SKM-1 (cell line): Measurements from ENCODE around the gene UCK2.
"Not testable (repeated sequence)": the region's sequence is repeated elsewhere in the genome, so short reads cannot be mapped to it uniquely, and the experiment has no call there.

ENCODE experiments used
- DNase-seq: peaks from one replicate; lab custom pipeline; 2025; ENCODE audit not compliant: unreplicated experiment; lab: John Stamatoyannopoulos, UW

Gene UCK2

DNA sequence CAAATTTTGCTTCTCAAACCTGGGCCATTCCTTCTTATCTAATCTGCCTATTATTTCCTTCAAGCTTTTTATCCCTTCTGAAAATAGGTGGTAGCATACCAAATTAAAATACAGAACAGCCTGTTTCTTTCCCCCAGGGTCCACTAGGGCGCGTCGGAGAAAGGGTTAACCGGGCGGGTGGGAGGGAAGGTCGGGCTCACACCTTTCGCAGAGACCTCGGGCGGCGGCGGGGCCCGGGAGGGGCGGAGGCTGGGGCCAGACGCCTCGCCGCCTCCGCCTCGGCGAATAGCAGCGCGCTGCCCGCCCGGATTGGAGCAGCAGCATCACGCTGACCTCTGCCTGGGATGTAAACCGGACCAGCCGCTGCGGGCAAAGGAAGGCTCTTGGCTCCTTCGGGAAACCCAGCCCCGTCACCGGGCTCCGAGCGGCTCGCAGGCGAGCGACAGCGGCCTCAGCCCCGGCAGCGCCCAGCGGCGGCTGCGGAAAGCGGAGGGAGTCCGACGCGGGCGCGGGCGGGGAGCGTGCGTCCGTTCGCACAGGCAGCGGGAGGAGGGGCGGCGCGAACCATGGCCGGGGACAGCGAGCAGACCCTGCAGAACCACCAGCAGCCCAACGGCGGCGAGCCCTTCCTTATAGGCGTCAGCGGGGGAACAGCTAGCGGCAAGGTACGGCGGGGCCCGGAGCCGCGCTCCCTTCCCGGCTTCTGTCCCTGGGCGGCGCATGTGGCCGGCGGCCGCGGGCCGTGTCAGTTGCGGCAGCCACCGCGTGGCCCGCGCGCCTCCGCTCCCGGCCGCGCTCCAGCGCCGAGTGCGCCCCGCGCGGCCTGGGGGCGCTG lies at the start of gene UCK2:
TSS of gene UCK2 (plus strand) at position 347 of the 835 bp plus-strand sequence. CDS start at position 567, 220 bp downstream.
- peak; percentile 86 for DNase-seq

DNA sequence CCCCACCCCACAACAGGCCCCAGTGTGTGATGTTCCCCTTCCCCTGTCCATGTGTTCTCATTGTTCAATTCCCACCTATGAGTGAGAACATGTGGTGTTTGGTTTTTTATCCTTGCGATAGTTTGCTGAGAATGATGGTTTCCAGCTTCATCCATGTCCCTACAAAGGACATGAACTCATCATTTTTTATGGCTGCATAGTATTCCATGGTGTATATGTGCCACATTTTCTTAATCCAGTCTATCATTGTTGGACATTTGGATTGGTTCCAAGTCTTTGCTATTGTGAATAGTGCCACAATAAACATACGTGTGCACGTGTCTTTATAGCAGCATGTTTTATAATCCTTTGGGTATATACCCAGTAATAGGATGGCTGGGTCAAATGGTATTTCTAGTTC lies 49.2 kb upstream of the UCK2 start:
- not testable (repeated sequence) for DNase-seq

DNA sequence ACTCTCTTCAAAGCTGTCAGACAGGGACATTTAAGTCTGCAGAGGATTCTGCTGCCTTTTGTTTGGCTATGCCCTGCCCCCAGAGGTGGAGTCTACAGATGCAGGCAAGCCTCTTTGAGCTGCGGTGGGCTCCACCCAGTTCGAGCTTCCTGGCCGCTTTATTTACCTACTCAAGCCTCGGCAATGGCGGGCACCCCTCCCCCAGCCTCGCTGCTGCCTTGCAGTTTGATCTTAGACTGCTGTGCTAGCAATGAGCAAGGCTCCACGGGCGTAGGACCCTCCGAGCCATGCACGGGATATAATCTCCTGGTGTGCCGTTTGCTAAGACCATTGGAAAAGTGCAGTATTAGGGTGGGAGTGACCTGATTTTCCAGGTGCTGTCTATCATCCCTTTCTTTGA lies 43.9 kb upstream of the UCK2 start:
- DNase-seq: not testable (repeated sequence)

DNA sequence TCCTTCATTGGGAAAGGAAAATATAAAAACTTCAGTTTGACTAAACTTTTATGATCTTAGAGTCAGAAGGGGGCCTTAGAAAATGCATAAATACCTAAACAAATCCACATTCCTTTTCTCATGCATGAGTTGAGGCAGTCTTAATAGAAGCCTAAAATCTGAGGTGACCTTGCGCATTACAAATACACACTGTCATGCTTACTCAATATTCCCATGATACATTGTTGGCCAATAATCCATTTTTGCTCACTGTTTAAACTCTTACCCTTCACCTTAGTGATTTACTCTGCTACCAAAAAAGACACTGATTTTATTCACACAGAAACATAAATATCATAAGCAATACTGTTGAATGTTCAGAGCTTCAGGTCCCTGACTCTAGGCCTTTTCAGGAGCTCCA lies 39.7 kb upstream of the UCK2 start:
- DNase-seq: no peak

DNA sequence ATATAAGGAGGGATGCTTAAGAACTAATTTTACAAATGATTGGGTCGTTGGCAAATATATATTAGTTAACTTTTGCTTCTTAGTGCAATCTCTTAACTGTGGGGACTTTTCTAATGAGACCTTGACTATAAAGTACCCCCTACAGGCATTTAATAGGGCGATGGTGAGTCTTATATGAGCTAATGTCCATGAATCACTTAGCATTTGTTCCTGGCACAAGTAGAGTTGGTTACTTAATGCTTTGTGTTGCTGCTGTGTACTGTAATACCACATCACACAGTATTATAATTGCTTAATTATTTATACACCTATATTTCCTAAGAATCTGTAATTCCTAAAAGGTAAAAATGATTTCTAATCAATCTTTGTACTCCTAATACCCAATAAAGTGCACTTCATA lies 33.5 kb upstream of the UCK2 start:
- DNase-seq: no peak

DNA sequence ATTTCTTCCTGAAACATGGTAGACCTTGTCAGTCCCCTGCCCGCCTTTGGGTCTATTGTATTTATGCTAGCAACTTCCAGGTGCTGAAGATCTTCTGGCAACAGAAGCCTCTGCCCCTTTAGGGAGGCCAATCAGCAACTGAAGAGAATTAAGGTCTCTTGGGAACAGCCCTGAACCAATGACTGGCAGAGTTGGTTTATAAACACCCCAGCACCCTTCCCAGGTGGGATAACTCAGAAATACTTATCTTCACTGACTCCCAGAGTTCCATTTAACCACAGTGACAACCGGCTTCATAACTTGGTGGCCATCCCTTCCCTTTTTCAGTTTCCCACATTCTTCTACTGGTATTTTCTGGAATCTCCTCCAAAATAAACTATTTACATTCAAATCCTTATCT lies 31.5 kb upstream of the UCK2 start:
- no peak for DNase-seq

DNA sequence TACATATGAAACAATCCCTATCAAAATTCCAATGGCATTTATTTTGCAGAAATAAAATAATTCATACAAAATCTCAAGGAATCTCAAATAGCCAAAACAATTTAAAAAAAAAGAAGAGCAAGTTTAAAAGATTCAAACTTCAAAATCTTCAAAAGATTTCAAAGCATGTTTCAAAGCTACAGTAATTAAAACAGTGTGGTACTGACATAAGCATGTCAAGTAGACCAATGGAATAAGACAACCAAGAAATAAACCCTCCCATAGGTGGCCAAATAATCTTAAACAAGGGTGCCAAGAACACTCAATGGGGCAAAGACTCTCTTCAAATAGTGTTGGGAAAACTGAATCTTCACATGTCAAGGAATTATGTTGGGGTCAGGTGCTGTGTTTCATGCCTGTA lies 28.0 kb upstream of the UCK2 start:
- no peak for DNase-seq

DNA sequence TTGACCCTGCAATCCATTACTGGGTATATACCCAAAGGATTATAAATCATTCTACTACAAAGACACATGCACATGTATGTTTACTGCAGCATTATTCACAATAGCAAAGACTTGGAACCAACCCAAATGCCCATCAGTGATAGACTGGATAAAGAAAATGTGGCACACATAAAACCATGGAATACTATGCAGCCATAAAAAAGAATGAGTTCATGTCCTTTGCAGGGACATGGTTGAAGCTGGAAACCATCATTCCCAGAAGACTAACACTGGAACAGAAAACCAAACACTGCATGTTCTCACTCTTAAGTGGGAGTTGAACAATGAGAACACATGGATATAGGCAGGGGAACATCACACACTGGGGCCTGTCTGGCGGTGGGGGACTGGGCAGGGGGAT lies 22.9 kb upstream of the UCK2 start:
- not testable (repeated sequence) for DNase-seq

DNA sequence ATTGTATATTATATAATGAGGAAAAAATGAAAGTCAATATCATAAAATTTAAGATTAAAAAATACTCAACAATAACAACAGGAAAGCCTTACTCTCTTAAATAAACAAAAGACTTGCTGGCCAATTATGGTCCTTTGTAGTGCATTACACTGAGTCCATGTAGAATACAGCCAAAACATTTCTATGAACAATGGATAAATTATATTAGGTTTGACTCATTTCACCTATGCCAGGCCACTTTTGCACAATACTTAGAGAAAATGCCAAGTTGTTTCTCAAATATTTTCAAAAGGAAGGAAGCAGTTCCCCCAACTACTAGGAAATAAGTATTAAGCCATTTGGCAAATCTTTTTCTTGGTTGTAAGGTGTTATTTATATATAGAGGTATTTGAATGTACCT lies 19.8 kb upstream of the UCK2 start:
- DNase-seq: no peak

DNA sequence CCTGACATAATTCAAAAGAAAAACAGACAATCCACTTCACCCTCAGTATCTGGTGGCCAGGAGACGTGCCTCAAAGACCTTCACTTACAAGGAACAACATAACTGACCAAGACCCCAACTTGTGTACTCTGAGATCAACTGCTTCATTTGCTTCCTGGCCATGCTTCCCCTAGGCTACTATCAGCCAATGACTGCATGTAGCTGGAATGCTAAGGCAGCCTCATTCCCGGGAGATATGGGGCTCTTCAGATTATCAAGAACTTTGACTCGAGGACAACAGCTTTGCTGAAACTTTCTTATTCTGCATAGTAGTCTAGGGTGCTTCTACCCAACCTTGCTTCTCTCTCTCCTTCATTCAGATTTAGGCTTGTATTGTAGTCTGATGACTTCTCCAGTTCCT lies 11.7 kb upstream of the UCK2 start:
- no peak for DNase-seq

DNA sequence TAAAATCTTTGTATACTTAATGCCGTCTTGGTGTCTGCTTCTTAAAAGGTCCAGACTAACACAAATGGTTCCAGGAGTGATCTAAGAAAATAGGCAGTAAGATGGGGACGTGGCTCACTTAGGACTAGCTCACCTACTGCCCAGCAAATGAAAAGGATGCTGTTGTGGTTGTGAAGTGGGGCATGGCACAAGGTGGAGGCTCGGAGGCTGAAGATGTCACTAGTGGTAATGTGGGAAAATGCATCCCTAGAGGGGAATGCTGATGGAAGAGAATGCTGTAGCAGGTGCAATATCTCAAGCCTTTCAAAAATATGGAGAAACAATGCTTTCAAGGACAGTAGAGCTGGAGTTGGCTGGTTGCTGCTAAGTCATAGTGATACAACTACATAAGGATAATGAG lies 11.3 kb upstream of the UCK2 start:
- no peak for DNase-seq

DNA sequence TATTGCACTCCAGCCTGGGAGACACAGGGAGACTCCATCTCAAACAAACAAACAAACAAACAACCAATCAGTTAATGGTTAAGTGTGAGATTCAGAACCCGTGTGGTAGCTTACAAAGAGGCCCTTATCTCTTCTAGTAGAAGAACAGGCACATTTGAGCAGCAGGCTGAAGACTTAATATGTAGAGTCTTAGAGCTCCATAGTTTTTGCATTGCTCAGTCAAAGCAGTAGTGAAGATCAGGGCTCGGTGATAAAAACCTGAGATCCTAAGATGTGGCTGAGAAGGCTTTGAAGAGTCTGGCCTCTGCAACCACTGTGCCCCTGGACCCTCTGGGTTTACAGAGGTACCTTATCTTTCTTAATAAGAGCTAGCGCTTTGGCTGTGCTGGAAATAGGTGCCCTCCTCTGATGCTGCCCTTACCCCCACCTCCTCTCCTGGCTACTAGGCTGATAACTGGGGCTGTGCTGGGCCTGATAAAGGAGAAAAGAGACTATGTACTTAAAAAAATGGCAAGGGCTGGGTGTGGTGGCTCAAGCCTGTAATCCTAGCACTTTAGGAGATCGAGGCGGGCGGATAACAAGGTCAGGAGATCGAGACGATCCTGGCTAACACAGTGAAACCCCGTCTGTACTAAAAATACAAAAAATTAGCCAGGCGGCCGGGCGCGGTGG lies 10.5 kb upstream of the UCK2 start:
- DNase-seq: no peak

DNA sequence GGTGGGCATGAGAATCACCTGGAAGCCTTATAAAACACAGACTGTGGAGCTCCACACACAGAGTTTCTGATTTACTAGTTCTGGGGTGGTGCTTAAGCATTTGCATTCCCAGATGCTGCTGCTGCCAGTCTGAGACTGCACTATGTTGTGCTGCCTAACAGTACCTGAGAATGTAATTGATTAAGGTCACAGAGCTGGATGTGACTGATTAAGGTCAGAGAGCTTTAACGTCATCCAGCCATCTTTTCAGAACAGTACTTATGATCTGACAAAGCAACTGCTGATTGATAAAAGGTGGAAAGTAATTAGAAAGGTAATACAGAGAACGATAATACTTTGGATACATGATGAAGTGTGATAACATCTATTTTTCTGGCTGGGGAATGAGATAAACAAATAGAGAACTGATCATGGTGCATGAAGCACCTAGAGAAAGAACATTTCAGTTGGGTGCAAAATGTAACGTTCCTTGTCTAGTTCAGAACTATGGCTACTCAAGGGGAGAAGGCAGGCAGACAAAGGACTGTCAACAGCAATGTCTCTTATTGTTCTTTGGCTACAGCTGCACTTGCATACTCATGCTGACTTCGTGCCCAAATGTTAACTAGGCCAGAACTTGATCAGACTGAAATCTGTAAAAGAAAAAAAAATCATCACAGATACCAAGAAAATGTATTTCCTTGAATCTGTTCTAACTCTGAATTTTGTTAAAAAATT lies 3.7 kb upstream of the UCK2 start:
- no peak for DNase-seq

DNA sequence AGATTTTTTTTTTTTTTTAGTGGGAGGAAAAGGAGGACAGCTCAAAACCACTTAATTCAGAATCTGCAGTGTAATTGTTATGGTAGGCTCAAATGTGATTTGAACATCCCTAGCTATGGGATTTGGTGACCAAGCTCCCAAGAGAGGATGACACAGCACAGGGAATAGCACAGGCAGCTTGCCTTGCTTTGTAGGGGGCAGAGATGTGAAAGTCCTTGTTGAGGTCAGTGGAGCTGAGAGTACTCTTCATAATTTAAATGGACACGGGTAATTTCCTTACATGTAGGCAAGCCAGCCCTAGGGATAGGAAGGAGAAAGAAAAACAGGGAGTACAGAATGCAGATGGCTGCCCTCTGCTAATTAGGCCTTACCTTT lies 3.2 kb upstream of the UCK2 start:
- no peak for DNase-seq

DNA sequence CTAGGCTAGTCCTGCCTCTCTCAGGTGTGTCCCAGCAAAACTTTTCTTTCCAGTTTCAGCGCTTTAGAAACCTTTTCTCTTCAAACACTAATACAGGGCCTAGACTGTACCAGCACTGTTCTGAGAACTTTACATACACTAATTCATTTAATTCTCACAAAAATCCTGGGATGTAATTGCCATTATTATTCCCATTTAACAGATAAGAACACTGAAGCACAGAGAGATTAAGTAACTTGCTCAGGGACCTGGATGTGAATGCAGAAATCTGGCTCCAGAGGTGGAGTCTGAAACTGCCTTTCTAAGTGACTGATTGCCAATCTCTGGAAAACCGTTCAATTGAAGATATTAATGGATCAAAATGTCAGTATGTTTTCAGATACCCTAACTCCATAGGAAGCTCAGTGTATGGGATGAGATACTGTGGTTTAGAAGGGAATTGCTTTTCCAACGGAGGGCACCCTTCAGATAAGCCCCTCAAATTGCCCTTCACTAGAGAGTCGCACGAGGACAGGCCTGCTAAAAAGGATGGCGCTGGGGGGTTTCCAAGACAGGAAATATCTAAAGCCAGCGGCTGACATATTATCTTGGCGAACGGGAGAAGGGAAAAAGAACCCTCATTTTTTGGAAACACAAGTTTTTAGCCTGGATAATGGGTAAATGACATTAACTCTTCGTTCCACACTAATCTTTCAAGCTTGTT lies 698 bp upstream of the UCK2 start:
- DNase-seq: no peak

DNA sequence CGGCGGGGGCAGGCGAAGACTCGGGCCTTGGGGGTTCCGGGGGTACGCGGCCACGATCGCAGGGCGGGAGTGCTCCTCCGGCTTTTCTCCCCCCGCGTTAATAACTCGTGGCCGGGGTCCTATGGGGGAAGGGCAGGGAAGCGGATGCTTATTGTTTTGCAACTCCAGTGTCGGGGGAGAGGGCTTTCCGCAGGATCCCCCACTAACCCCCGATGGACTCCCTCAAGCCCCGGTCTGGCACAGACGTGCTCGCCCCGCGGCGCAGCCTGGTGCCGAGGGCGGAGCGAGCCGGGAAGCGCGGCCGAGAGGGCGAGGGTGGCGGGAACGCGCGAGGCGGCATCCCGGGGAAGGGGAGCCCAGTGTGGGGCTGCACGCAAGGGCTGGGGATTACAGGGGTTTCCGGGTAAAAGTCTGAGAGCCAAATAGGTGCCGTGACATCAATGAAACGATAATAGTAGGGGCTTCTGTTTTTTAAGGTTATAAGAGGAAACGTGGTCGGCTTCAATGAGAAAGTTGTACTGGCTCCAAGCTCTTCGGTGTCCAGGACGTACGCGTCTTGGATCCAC lies 772 bp downstream of the UCK2 start:
- DNase-seq: peak; percentile 83

DNA sequence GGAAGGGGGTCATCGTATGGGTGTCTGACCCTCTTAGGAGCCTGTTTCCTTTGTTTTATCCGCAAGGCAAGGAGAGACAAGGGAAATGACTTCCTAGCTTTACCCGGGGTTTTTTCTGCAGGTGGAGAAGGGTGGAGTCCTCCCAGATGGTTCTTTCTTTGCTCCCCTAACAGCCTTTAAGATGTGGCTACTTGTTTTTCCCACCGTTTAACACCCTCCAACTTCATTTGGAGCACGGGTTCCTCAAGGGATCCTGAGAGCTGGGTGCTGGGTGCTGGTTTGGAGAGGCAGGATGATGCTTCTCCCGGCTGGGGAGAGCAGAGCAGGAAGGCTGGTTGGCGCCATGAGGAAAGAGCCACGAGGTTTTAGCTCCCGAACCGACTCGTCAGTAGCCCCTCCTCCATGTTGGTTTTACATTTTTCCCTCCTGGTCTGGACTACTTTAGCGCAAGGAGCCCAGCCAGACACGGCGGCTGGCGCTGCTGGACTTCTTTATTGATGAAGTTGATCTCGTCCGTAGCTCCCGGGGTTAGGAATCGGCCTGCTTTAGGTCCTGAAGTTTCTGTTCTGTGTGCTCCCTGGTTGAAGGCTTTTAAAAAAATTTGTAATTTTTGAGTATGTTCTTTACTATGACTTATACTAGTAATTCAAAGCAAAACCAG lies 1.4 kb downstream of the UCK2 start:
- peak; percentile 50 for DNase-seq

DNA sequence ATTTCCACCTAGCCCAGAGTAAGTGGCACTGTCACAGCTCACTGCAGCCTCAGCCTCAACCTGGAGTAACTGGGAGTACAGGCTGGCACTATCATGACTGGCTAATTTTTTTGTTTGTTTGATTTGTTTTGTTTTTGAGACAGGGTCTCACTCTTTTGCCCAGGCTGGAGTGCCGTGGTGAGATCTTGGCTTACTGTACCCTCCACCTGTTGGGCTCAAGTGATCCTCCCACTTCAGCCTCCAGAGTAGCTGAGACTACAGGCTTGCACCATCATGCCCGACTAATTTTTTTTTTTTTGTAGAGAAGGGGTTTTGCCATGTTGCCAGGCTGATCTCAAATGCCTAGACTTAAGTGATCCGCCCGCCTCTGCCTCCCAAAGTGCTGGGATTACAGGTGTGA lies 2.5 kb downstream of the UCK2 start:
- DNase-seq: no peak

DNA sequence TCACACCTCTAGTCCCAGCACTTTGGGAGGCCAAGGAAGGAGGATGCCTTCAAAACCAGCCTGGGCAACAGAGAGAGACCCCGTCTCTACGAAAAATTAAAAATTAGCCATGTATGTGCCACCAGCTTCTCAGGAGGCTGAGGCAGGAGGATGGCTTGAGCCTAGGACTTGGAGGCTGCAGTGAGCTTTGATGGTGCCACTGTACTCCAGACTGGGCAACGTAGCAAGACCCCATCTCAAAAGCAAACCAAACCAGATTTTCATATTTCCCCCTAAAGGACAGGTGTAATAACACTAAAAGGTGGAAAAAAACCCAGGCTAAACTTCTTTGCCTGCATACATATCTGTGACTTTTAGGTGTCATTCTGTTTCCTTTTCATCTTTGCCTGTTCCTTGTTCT lies 3.7 kb downstream of the UCK2 start:
- DNase-seq: no peak

DNA sequence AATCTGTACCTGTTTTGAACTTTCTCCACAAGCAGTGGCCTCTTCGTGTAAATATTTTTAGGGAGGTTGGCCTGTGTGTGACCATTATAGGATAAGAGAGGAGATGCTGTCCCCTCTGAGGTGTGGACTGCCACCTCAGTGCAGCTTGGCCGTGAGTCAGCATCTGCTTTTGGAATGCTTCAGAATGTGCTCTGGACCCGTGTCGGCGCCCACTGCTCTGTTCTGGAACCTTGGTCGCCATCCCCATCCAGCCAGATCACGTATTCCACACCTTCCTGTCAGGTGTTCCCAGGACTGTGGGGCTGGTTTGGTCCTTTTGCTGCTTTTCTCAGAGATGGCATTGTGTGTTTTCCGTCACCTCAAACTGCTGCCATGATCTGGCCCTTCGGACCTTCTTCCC lies 5.5 kb downstream of the UCK2 start:
- no peak for DNase-seq

DNA sequence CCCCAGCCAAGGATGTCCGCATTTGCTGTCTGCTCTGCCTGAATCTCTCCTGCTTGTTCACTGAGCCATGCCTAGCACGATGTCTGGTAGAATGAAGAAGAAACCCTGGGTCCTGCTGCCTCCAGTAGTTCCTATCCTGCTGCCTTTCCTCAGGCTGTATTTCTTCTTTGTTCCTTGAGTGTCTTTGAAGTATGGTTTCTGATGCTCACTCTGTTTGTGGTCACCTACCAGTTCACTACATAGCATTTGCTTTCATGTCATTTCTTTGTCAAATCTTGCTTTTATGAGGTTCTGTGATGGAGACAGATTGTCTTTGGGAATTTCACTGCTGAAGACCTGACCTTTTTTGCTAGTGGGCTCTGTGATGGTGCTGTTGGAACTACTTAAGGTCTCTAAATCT lies 5.9 kb downstream of the UCK2 start:
- no peak for DNase-seq
